Osteoblast (primary cell): ENCODE measurements around the gene DNHD1. TPM values are rescaled to one million over a fixed set of nuclear protein-coding genes. Genes with fewer than 3 reads are reported as not detected.
A peak's percentile ranks its signal among the peaks of the same experiment; 100 is the strongest.

Experiments
- DNase-seq: peaks from one replicate; pipeline ENCODE4 v3.0.0; 2011; ENCODE audit warnings: low spot score, mixed read lengths; ENCODE audit not compliant: insufficient read length; ENCODE audit errors: missing footprints
- H2AFZ ChIP-seq: 2 replicates; pipeline ENCODE4 v1.6.0; 2011; ENCODE audit warnings: mild to moderate bottlenecking, low read length
- H3K27ac ChIP-seq: 2 replicates; pipeline ENCODE4 v1.5.1; 2011; ENCODE audit warnings: mild to moderate bottlenecking, low read depth, low read length, moderate library complexity
- H3K27me3 ChIP-seq: 2 replicates; pipeline ENCODE4 v1.6.0; 2012; ENCODE audit warnings: mild to moderate bottlenecking, control low read depth, inconsistent platforms, low read length, moderate library complexity; ENCODE audit not compliant: insufficient read depth
- H3K36me3 ChIP-seq: 2 replicates; pipeline ENCODE4 v1.5.1; 2011; ENCODE audit warnings: mild to moderate bottlenecking, low read length, control low read depth, moderate library complexity; ENCODE audit not compliant: insufficient read depth
- H3K4me1 ChIP-seq: 2 replicates; pipeline ENCODE4 v1.5.1; 2011; ENCODE audit warnings: mild to moderate bottlenecking, low read length, control low read depth, moderate library complexity; ENCODE audit not compliant: insufficient read depth
- H3K4me2 ChIP-seq: 2 replicates; pipeline ENCODE4 v1.6.0; 2011; ENCODE audit warnings: mild to moderate bottlenecking, low read length; ENCODE audit not compliant: insufficient read depth
- H3K4me3 ChIP-seq: fragments of 200-600 bp; sonication (generic); 3 replicates; pipeline ENCODE4 v1.5.1; 2012; ENCODE audit warnings: mild to moderate bottlenecking, low read length, inconsistent platforms; ENCODE audit not compliant: insufficient read depth
- H3K79me2 ChIP-seq: 2 replicates; pipeline ENCODE4 v1.6.0; 2012; ENCODE audit warnings: mild to moderate bottlenecking, low read length, control low read depth, inconsistent platforms; ENCODE audit not compliant: insufficient read depth
- H3K9me3 ChIP-seq: 2 replicates; pipeline ENCODE4 v1.5.1; 2011; ENCODE audit warnings: low read depth, low read length, control low read depth
- H4K20me1 ChIP-seq: 2 replicates; pipeline ENCODE4 v1.6.0; 2012; ENCODE audit warnings: mild to moderate bottlenecking, low read length, control low read depth; ENCODE audit not compliant: insufficient read depth
- CTCF ChIP-seq: IDR thresholded peaks from 2 replicates; pipeline ENCODE4 v1.5.1; 2011; ENCODE audit warnings: mild to moderate bottlenecking, low read depth, low read length, moderate library complexity; ENCODE audit errors: extremely low read depth
- total RNA-seq: library from RNA; depleted of rRNA; stranded (reverse); fragments of >200 nt; gene quantifications from 2 replicates; pipeline ENCODE4 v1.2.3, GENCODE V29; 2012

DNHD1 gene
- total RNA-seq, 1 donor = 9.0 TPM

DNA sequence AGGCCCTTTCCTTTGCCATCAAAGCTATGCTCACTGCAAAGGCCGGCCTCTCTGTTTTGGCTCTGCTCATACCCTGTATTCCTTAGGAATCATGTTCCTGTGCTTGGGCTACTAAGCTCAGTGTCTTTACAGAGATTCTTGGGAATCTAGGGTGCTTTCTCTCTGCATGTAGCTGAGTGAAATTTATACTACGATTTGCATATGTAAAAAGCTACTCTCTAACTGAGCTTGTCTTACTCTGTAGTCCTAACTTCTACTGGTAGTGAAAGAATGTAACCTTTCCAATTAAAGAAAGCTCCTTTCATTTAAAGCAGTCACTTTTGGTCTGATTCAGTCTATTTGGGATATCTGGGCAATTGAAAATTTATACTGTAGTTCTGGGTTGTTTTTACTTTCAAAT, 32.2 kb downstream of the DNHD1 start:
- H3K9me3 ChIP-seq = no peaks in the 10 kb centered on the region
- no peak overlapping the region for H3K27ac ChIP-seq
- H2AFZ ChIP-seq = no peak overlapping the region
- H3K36me3 ChIP-seq = no peaks in the 10 kb centered on the region
- no peak for TF ChIP-seq CTCF
- no peaks in the 10 kb centered on the region for H3K27me3 ChIP-seq
- H3K4me1 ChIP-seq = no peaks in the 10 kb centered on the region
- no peak overlapping the region for H3K4me2 ChIP-seq
- no peaks in the 10 kb centered on the region for H3K79me2 ChIP-seq
- DNase-seq = no peak
- no peak overlapping the region for H3K4me3 ChIP-seq
- H4K20me1 ChIP-seq = no peaks in the 10 kb centered on the region

GRCh38 chr11:6530848-6531247, 33.8 kb downstream of the DNHD1 start:
- Histone ChIP-seq H2AFZ (no peak overlapping the region), H3K27ac (no peak overlapping the region), H3K4me2 (no peak overlapping the region), H4K20me1 (no peaks in the 10 kb centered on the region), H3K9me3 (no peaks in the 10 kb centered on the region), H3K4me1 (no peaks in the 10 kb centered on the region), H3K27me3 (no peaks in the 10 kb centered on the region), H3K4me3 (no peak overlapping the region), H3K36me3 (no peaks in the 10 kb centered on the region), H3K79me2 (no peaks in the 10 kb centered on the region)
- DNase-seq = no peak
- no peak for TF ChIP-seq CTCF

DNA sequence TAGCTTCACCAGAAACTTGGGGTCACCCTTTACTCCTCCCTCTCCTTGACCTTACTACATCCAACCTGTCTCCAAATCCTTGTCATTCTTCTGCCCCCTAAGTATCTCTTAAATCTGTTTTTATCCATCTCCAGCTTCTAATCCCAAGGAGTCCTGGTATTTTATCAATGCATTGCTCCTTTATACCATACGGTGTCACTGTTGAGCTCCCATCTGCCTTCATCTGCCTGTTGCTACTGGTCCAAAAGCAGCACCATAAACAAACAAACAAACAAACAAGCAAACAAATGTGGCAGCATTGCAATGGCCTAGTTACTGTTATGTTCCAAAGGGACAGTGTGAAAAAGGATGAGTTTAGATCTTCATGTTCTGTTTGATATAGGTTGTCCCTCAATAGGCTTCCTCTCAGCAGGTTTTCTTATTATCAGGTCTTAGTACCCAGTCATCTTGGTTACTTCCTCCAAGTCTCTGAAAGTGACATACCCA, 34.2 kb downstream of the DNHD1 start:
- Histone ChIP-seq H3K9me3 (no peaks in the 10 kb centered on the region), H3K4me1 (no peaks in the 10 kb centered on the region), H4K20me1 (no peaks in the 10 kb centered on the region), H3K27me3 (no peaks in the 10 kb centered on the region), H3K36me3 (no peaks in the 10 kb centered on the region), H3K27ac (no peak overlapping the region), H2AFZ (no peak overlapping the region), H3K79me2 (no peaks in the 10 kb centered on the region), H3K4me3 (no peak overlapping the region), H3K4me2 (no peak overlapping the region)
- peak; percentile 78 for TF ChIP-seq CTCF
- peak; percentile 78 for DNase-seq

DNA sequence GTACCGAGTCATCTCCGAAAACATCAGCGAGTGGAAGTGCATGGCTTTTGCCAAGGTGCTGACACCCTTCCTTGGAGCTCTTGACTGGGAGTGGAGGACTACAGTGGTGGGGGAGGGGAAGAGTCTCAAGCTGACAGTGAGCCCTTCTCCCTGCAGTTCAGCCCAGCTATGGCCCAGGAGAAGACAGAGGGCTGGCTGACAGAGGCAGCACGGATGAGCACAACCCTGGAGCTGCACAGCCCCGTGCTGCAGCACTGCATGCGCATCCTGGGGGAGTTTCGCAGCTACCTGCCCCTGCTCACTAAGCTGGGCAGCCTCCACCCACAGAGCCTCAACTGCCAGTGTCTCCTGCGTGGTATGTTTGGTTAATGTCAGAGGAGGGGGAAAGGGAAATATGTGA, 41.4 kb downstream of the DNHD1 start:
- H3K9me3 ChIP-seq = no peaks in the 10 kb centered on the region
- H2AFZ ChIP-seq = no peak overlapping the region
- no peaks in the 10 kb centered on the region for H3K36me3 ChIP-seq
- no peak for DNase-seq
- H3K4me1 ChIP-seq = no peaks in the 10 kb centered on the region
- H4K20me1 ChIP-seq = no peaks in the 10 kb centered on the region
- TF ChIP-seq CTCF = no peak
- H3K79me2 ChIP-seq = no peaks in the 10 kb centered on the region
- H3K27me3 ChIP-seq = no peaks in the 10 kb centered on the region
- H3K4me3 ChIP-seq = no peak overlapping the region
- no peak overlapping the region for H3K27ac ChIP-seq
- no peak overlapping the region for H3K4me2 ChIP-seq
